ENCODE data around the gene TBC1D17. TPM values are rescaled to one million over a fixed set of nuclear protein-coding genes. Genes with fewer than 3 reads are reported as not detected.

Gene TBC1D17
- total RNA-seq, 1 donor from 2014 or later, result 29.1 TPM

GRCh38 chr19:49930483-49931011, 53.0 kb downstream of the TBC1D17 start:
- Histone ChIP-seq H3K4me2 (ENCODE audit: low read length) (peak overlapping the region; percentile 98), H3K27me3 (ENCODE audit: insufficient read depth, low read length) (no peaks in the 10 kb centered on the region), H3K4me1 (ENCODE audit: insufficient read depth, low read length) (peaks cover 6% of the 10 kb centered on the region), H3K79me2 (ENCODE audit: insufficient read depth, low read length) (peaks cover 35% of the 10 kb centered on the region), H2AFZ (ENCODE audit: low read depth, low read length) (no peak overlapping the region), H3K36me3 (ENCODE audit: insufficient read depth, low read length) (peaks cover 4% of the 10 kb centered on the region), H3K9me3 (ENCODE audit: insufficient read depth, low read depth, low read length) (no peaks in the 10 kb centered on the region), H3K27ac (ENCODE audit: low read depth, low read length) (no peak overlapping the region), H3K9ac (ENCODE audit: low read length) (no peak overlapping the region), H3K4me3 (ENCODE audit: insufficient read depth, low read depth, low read length) (peak overlapping the region; percentile 43), H4K20me1 (ENCODE audit: insufficient read depth, low read length) (peaks cover 17% of the 10 kb centered on the region)
- Mint-ChIP-seq H3K4me1 (ENCODE audit: low read depth, unreplicated experiment) (peaks cover 5% of the 10 kb centered on the region), H3K4me3 (ENCODE audit: unreplicated experiment) (peak overlapping the region; percentile 97), H3K36me3 (ENCODE audit: low read depth, unreplicated experiment) (peaks cover 23% of the 10 kb centered on the region), H3K27me3 (ENCODE audit: low read depth, unreplicated experiment) (no peaks in the 10 kb centered on the region), H3K27ac (ENCODE audit: unreplicated experiment) (peak overlapping the region; percentile 93), H3K9me3 (ENCODE audit: unreplicated experiment) (peaks cover 2% of the 10 kb centered on the region)
- DNase-seq (ENCODE audit: low read depth) (no peak), FAIRE-seq (no peak)
- no peak for TF ChIP-seq EZH2 (IDR thresholded peaks at IDR 0.05; ENCODE audit: insufficient read depth, low read length)

GRCh38 chr19:49931293-49932040, 54.0 kb downstream of the TBC1D17 start:
- H3K4me1 ChIP-seq (ENCODE audit: insufficient read depth, low read length), result peaks cover 6% of the 10 kb centered on the region
- H4K20me1 ChIP-seq (ENCODE audit: insufficient read depth, low read length), result peaks cover 16% of the 10 kb centered on the region
- peaks cover 27% of the 10 kb centered on the region for H3K79me2 ChIP-seq (ENCODE audit: insufficient read depth, low read length)
- no peaks in the 10 kb centered on the region for H3K9me3 ChIP-seq (ENCODE audit: insufficient read depth, low read depth, low read length)
- H3K36me3 ChIP-seq (ENCODE audit: insufficient read depth, low read length), result peaks cover 4% of the 10 kb centered on the region
- no peak for FAIRE-seq
- no peak overlapping the region for H3K4me2 ChIP-seq (ENCODE audit: low read length)
- no peak for DNase-seq (ENCODE audit: low read depth)
- Mint-ChIP-seq H3K36me3 (ENCODE audit: low read depth, unreplicated experiment) (peaks cover 23% of the 10 kb centered on the region), H3K27me3 (ENCODE audit: low read depth, unreplicated experiment) (no peaks in the 10 kb centered on the region), H3K27ac (ENCODE audit: unreplicated experiment) (no peak overlapping the region), H3K9me3 (ENCODE audit: unreplicated experiment) (peaks cover 2% of the 10 kb centered on the region), H3K4me1 (ENCODE audit: low read depth, unreplicated experiment) (peaks cover 5% of the 10 kb centered on the region), H3K4me3 (ENCODE audit: unreplicated experiment) (no peak overlapping the region)
- no peaks in the 10 kb centered on the region for H3K27me3 ChIP-seq (ENCODE audit: insufficient read depth, low read length)
- TF ChIP-seq EZH2 (IDR thresholded peaks at IDR 0.05; ENCODE audit: insufficient read depth, low read length) (no peak), CTCF (IDR thresholded peaks at IDR 0.05; ENCODE audit: insufficient read depth, low read depth, low read length) (no peak)
- H2AFZ ChIP-seq (ENCODE audit: low read depth, low read length), result no peak overlapping the region
- H3K27ac ChIP-seq (ENCODE audit: low read depth, low read length), result no peak overlapping the region
- H3K4me3 ChIP-seq (ENCODE audit: insufficient read depth, low read depth, low read length), result no peak overlapping the region
- no peak overlapping the region for H3K9ac ChIP-seq (ENCODE audit: low read length)

- no peak for FAIRE-seq
- peaks cover 5% of the 10 kb centered on the region for H3K4me1 Mint-ChIP-seq (ENCODE audit: low read depth, unreplicated experiment)
Measured at GRCh38 chr19:49932041-49932451, 54.5 kb downstream of the TBC1D17 start.

More at GRCh38 chr19:49932041-49932451, 54.5 kb downstream of the TBC1D17 start:
- Mint-ChIP-seq H3K27me3 (ENCODE audit: low read depth, unreplicated experiment) (no peaks in the 10 kb centered on the region), H3K36me3 (ENCODE audit: low read depth, unreplicated experiment) (peaks cover 23% of the 10 kb centered on the region), H3K27ac (ENCODE audit: unreplicated experiment) (no peak overlapping the region), H3K9me3 (ENCODE audit: unreplicated experiment) (peaks cover 2% of the 10 kb centered on the region), H3K4me3 (ENCODE audit: unreplicated experiment) (no peak overlapping the region)
- H3K36me3 ChIP-seq (ENCODE audit: insufficient read depth, low read length), result no peaks in the 10 kb centered on the region
- H3K27me3 ChIP-seq (ENCODE audit: insufficient read depth, low read length), result no peaks in the 10 kb centered on the region
- peaks cover 6% of the 10 kb centered on the region for H3K4me1 ChIP-seq (ENCODE audit: insufficient read depth, low read length)
- no peak overlapping the region for H3K4me3 ChIP-seq (ENCODE audit: insufficient read depth, low read depth, low read length)
- H3K9me3 ChIP-seq (ENCODE audit: insufficient read depth, low read depth, low read length), result no peaks in the 10 kb centered on the region
- no peak overlapping the region for H3K27ac ChIP-seq (ENCODE audit: low read depth, low read length)
- H2AFZ ChIP-seq (ENCODE audit: low read depth, low read length), result no peak overlapping the region
- TF ChIP-seq CTCF (IDR thresholded peaks at IDR 0.05; ENCODE audit: insufficient read depth, low read depth, low read length), result no peak
- no peak for TF ChIP-seq EZH2 (IDR thresholded peaks at IDR 0.05; ENCODE audit: insufficient read depth, low read length)
- peaks cover 21% of the 10 kb centered on the region for H3K79me2 ChIP-seq (ENCODE audit: insufficient read depth, low read length)
- no peak for DNase-seq (ENCODE audit: low read depth)
- H3K9ac ChIP-seq (ENCODE audit: low read length), result no peak overlapping the region
- H3K4me2 ChIP-seq (ENCODE audit: low read length), result no peak overlapping the region
- peaks cover 10% of the 10 kb centered on the region for H4K20me1 ChIP-seq (ENCODE audit: insufficient read depth, low read length)
